Mucosa of gallbladder (tissue), 1 donor: ENCODE data around the gene GRAMD1A. TPM values are rescaled to one million over a fixed set of nuclear protein-coding genes. Genes with fewer than 3 reads are reported as not detected.
A peak's percentile ranks its signal among the peaks of the same experiment; 100 is the strongest.
"Not testable (repeated sequence)": the region's sequence is repeated elsewhere in the genome, so short reads cannot be mapped to it uniquely, and the experiment has no call there.

Experiments
- DNase-seq: peaks from one replicate; pipeline ENCODE4 v3.0.0-alpha.2; 2020; ENCODE audit warnings: low spot score
- total RNA-seq: library from RNA; stranded (reverse); gene quantifications from one replicate; pipeline ENCODE4 v1.2.1, GENCODE V29; 2021
- donor health status: DM: no; HTN: no; CAD: no.

The GRAMD1A gene
- total RNA-seq, result 31.7 TPM

DNA sequence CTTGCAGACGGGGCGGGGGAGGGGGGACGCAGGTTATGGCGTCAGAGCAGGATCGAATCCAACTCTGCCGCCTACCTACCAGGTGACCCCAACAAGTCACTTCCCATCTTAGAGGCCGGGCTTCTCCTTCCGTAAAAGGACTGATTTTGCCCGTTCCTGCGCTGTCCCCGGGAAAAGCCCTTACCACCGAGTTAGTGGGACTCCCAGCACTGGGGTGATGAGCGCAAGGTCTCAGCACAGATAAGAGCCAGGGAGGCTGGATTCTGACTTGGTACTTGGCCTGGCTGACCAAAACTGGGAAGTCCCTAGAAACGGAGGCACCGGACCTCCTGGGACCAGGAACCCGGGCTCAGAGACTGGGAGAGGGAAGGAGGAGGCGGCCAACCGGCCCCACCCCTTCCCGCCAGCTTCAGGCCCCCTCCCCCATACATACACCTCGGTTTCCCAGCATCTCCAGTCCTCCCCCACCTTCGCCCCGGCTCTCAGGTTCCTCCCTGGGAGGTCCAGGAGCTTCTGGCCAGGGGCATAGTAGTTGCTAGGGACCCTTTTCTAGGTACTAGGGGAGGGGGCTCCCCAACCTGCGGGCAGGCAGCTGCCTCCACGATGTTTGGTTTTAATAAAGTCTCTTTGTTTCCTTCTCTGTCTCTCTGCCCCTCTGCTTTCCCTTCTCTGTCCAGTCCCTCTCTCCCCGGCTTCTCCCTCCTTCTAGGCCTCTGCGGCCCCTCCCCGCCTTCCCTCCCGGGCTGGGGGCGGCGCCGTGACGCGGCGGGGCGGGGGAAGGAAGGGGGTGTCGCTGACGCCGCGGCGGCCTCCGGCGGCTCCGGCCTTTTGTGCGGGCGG is at the start of gene GRAMD1A:
GRAMD1A (plus strand) TSS at position 826 of the 840 bp plus-strand sequence. CDS start 156 bp downstream, outside the sequence.
- DNase-seq, result peak; percentile 79

GRCh38 chr19:34953092-34953491 is 47.0 kb upstream of the GRAMD1A start:
- DNase-seq, result no peak

- no peak for DNase-seq
Measured at GRCh38 chr19:34957830-34958751, 42.0 kb upstream of the GRAMD1A start.

DNA sequence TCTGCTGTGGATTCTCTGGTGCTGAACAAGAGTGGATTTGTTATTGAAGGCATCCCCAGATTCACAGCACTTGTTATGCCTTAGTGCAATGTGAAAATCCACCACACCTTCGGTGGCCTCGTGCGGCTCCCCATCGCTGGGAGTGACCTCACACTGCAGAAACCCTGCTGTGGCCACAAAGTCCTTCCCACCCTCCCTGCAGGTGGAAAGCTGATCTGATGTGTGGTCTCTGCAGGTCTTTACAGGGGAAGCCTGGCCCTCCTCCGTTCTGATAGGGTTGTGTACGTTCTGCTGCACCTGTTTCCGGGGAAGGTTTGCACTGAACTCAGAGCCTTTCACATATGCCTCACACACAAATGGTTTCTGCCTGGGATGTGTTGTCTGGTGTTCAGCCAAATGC is 41.1 kb upstream of the GRAMD1A start:
- no peak for DNase-seq

GRCh38 chr19:34960103-34960805 is 39.9 kb upstream of the GRAMD1A start:
- no peak for DNase-seq

GRCh38 chr19:34960940-34961679 is 39.0 kb upstream of the GRAMD1A start:
- no peak for DNase-seq

DNA sequence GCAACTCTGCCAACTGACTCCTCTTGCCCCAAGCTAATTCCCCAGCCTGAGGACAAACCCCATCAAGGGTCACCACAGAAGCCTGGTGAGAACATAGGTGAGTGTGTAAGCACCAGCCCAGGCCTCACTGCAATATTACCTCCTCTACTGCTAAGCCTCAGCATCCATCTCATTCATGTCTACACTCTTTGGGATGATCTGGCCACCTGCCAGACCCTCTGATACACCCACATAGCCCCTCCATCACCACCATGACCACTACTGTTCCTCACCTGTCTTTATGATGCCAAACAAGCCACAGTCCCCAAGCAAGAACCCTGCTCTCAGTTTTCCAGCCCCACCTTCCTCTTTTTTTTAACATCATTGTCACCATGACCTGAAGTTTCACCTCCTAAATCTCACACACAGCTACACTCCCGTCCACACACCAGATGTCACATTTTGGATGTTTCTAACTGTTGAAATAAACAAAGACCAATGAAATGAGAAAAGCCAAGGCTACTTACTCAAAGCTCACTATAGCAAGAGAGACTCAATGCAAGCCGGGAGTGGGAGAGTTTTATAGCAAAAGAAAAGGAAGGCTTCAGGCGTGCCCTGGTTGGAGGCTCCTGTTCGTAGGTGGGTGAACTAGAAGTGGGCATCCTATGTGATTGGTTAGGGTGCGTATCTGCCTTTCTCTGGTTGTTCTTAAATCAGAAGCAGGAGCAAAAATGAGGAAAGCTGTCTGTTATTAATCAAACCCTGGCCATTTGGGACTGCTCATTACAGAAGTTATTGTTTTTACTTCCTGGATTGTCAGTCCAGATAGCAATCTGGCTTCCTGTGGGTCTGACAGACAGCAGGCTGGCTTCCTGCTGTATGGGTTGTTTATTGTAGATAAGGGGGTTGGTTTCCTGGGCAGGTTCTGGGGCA is 38.1 kb upstream of the GRAMD1A start:
- peak; percentile 42 for DNase-seq

DNA sequence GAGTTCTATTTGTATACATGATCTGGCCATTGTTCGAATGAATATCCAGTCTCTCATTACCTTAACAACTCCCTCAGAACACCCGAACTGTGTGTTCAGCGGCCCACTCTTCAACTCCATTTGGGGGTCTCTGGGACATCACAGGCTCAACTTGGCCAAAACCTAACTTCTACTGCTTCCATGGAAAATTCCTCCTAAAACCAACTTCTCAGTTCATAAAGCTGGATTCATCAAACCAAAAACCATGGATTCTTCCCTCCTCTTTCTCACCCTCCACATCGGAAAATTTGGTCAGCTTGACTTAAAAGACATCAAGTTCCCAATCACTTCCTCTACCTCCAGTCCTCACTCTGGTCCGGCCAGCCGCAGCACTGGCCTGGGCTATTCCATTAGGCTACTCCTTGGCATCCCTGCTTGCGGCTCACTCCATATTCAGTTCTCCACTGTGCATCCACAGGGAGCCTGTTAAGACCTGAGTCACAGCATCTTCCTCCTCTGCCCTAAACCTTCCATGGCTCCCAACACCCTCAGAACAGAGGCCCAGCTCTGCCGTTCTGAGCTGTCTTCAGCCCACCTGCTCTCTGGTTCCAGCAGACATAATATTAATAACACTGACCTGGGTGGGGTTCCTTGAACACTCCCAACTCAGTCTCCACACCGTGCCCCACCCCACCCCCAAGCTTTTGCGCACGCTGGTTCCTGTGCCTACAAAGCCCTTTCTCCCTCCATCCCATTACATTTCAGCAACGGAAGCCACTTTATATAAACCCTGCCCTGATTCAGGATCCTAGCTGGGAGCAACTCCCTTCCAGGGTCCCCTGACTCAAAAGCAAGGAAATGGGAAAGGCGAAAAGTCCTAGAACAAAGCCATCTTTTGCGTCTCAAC is 37.2 kb upstream of the GRAMD1A start:
- DNase-seq, result no peak

DNA sequence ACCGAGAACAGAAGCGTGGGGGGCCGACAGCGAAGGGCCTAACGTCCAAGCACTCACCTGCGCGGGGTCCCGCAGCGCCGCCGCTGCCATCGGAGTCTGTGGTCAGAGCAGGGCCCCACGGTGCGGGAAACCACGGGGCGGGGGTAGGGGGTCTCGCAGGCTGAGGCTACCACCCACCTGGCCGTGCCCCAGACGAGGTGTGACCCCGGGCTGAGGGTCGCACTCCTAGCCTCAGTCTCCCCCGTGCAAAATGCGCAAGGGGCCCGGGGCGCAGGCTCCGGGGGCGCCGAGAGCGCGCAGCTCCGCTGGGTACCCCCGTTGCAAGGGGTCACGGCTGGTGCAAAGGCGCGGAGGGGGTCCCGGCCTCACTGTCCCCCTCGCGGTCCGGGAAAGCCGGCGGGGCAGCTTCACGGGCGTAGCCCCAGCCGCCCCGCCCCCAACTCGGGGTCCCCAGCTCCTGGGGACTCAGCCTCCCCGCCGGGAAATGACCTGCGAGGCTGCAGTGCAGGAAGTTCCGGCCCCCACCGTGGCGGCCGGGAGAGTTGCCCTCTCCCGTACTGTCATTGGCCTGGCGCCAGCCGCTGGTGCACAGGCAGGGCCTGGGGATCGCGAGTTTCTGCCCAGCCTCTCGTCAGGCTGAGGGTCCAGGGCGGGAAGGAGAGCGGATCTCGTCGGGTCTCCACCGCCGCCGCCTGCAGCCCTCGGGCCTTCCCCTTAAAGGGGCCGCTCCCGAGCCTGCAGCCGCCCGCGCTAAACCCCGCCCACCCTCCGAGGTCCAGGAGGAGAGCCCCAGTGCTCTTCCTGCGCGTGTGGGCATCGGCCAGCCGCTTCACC is 36.3 kb upstream of the GRAMD1A start, which contains the start of gene ZNF792:
ZNF792 (minus strand) TSS at position 657 of the 834 bp plus-strand sequence; CDS start at position 90, 567 bp downstream.
- peak; percentile 46 for DNase-seq

GRCh38 chr19:34964598-34964997 is 35.5 kb upstream of the GRAMD1A start:
- DNase-seq, result no peak

DNA sequence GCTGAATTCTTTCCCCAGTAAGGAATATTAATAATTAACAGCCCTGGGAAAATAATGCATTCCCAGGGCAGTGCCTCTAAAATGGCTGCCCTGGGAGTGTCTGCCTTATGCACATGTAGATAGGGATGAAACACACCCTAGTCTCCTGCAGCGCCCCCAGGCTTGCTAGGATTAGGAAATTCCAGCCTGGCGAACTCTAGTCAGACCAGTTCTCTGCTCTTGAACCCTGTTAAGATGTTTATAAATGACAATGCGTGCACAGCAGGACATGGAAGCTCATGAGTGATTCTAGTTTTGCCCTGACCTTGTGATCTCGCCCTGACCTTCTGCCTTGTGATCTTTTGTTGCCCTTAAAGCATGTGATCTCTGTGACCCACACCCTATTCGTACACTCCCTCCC is 34.6 kb upstream of the GRAMD1A start:
- DNase-seq, result not testable (repeated sequence)

GRCh38 chr19:34967551-34967950 is 32.6 kb upstream of the GRAMD1A start:
- no peak for DNase-seq

DNA sequence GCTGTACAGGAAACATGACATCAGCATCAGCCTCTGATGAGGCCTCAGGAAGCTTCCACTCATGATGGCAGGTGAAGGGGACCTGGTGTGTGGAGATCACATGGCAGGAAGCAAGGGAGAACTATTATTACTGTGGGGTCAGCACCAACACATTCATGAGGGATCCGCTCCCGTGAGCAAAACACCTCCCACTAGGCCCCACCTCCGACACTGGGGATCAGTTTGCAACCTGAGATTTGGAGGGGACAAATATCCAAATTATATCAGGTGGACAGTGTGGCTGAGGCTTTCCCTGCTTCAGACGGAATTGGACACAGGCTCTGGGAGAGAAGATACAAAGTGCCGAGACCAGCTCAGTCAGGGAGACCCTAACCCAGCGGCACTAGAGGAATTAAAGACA is 30.4 kb upstream of the GRAMD1A start:
- DNase-seq, result no peak

DNA sequence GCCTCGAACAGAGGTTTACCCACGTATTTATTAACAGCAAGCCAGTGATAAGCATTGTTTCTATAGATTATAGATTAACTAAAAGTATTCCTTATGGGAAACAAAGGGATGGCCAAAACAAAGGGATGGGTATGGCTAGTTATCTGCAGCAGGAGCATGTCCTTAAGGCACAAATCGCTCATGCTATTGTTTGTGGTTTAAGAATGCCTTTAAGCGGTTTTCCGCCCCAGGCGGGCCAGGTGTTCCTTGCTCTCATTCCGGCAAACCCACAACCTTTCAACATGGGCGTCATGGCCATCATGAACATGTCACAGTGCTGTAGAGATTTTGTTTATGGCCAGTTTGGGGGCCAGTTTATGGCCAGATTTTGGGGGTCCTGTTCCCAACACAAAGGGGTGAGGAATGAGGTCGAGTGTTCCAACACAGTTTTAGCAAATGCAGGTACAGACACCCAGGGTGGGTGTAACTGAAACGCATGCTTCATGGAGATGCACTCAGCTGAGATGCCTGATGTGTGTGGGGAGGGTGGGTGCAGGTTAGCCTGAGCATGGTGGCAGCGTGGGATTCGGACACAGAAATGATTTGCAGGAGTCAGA is 29.8 kb upstream of the GRAMD1A start:
- DNase-seq, result not testable (repeated sequence)

GRCh38 chr19:34972163-34972705 is 27.9 kb upstream of the GRAMD1A start:
- no peak for DNase-seq

- no peak for DNase-seq
Measured at GRCh38 chr19:34974646-34975045, 25.5 kb upstream of the GRAMD1A start.

DNA sequence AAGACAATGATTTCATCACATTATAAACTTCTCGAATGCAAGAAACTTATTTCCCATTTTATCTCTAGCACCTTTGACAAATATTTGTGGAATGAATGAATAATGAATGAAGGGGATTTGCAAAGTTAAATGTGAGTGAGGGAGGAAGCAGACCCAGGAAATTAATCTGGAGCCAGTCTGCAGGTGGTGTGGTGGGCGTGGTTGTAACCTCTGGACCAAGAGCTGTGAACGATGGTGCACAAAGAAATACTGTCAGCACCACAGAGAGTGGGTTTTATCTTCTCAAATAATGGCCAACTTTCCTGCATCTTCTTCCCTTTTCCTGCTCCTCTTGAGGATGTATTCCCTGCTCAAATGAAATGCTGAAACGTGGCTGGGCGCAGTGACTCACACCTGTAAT is 25.1 kb upstream of the GRAMD1A start:
- no peak for DNase-seq
